ENCODE data around the gene CAMK4.

CAMK4 gene

GRCh38 chr5:111214052-111214742 lies 10.0 kb upstream of the CAMK4 start:
- no CpG with 5 or more reads among the region's 2 CpGs for WGBS (ENCODE audit: insufficient coverage, insufficient read length)
- no peak for DNase-seq (ENCODE audit: low read depth, low spot score)
- no peaks in the 10 kb centered on the region for H3K27me3 ChIP-seq (ENCODE audit: control insufficient read depth, insufficient read depth, low read length)

GRCh38 chr5:111215971-111216370 lies 8.2 kb upstream of the CAMK4 start:
- no peak overlapping the region for H3K4me3 ChIP-seq (ENCODE audit: low read length)
- H3K27ac ChIP-seq (ENCODE audit: low read length), result no peak overlapping the region
- H3K4me1 ChIP-seq (ENCODE audit: control insufficient read depth, insufficient read depth, low read length), result no peaks in the 10 kb centered on the region
- WGBS (ENCODE audit: insufficient coverage, insufficient read length), result no CpG with 5 or more reads among the region's 2 CpGs
- DNase-seq (ENCODE audit: low read depth, low spot score), result no peak
- H3K9me3 ChIP-seq (ENCODE audit: control insufficient read depth, insufficient read depth, low read length), result no peaks in the 10 kb centered on the region
- H3K27me3 ChIP-seq (ENCODE audit: control insufficient read depth, insufficient read depth, low read length), result no peaks in the 10 kb centered on the region
- no peaks in the 10 kb centered on the region for H3K36me3 ChIP-seq (ENCODE audit: control insufficient read depth, insufficient read depth, low read length)

More at GRCh38 chr5:111214052-111214742, 10.0 kb upstream of the CAMK4 start:
- Histone ChIP-seq H3K4me1 (ENCODE audit: control insufficient read depth, insufficient read depth, low read length) (no peaks in the 10 kb centered on the region), H3K27ac (ENCODE audit: low read length) (no peak overlapping the region), H3K9me3 (ENCODE audit: control insufficient read depth, insufficient read depth, low read length) (no peaks in the 10 kb centered on the region), H3K36me3 (ENCODE audit: control insufficient read depth, insufficient read depth, low read length) (no peaks in the 10 kb centered on the region), H3K4me3 (ENCODE audit: low read length) (no peak overlapping the region)

GRCh38 chr5:111221139-111221538 lies 3.0 kb upstream of the CAMK4 start:
- WGBS (ENCODE audit: insufficient coverage, insufficient read length), result no CpG with 5 or more reads among the region's 1 CpG
- Histone ChIP-seq H3K9me3 (ENCODE audit: control insufficient read depth, insufficient read depth, low read length) (no peaks in the 10 kb centered on the region), H3K27me3 (ENCODE audit: control insufficient read depth, insufficient read depth, low read length) (peaks cover 6% of the 10 kb centered on the region; the same call in 1 of the 2 replicates)

GRCh38 chr5:111223101-111223786 lies 940 bp upstream of the CAMK4 start:
- Histone ChIP-seq H3K36me3 (ENCODE audit: control insufficient read depth, insufficient read depth, low read length) (no peaks in the 10 kb centered on the region), H3K4me1 (ENCODE audit: control insufficient read depth, insufficient read depth, low read length) (no peaks in the 10 kb centered on the region), H3K27ac (ENCODE audit: low read length) (no peak overlapping the region), H3K9me3 (ENCODE audit: control insufficient read depth, insufficient read depth, low read length) (no peaks in the 10 kb centered on the region), H3K27me3 (ENCODE audit: control insufficient read depth, insufficient read depth, low read length) (peaks cover 6% of the 10 kb centered on the region; the same call in 1 of the 2 replicates), H3K4me3 (ENCODE audit: low read length) (peak overlapping the region; percentile 81; the same call in 1 of the 2 replicates)
- DNase-seq (ENCODE audit: low read depth, low spot score), result peak; percentile 4
- no CpG with 5 or more reads among the region's 8 CpGs for WGBS (ENCODE audit: insufficient coverage, insufficient read length)

More at GRCh38 chr5:111221139-111221538, 3.0 kb upstream of the CAMK4 start:
- no peak overlapping the region for H3K27ac ChIP-seq (ENCODE audit: low read length)
- H3K4me1 ChIP-seq (ENCODE audit: control insufficient read depth, insufficient read depth, low read length), result no peaks in the 10 kb centered on the region
- H3K4me3 ChIP-seq (ENCODE audit: low read length), result no peak overlapping the region
- DNase-seq (ENCODE audit: low read depth, low spot score), result no peak
- no peaks in the 10 kb centered on the region for H3K36me3 ChIP-seq (ENCODE audit: control insufficient read depth, insufficient read depth, low read length)

- Histone ChIP-seq H3K4me3 (ENCODE audit: low read length) (peak overlapping the region; percentile 81; the same call in 1 of the 2 replicates), H3K4me1 (ENCODE audit: control insufficient read depth, insufficient read depth, low read length) (no peaks in the 10 kb centered on the region), H3K9me3 (ENCODE audit: control insufficient read depth, insufficient read depth, low read length) (no peaks in the 10 kb centered on the region), H3K27me3 (ENCODE audit: control insufficient read depth, insufficient read depth, low read length) (peaks cover 6% of the 10 kb centered on the region; the same call in 1 of the 2 replicates), H3K36me3 (ENCODE audit: control insufficient read depth, insufficient read depth, low read length) (no peaks in the 10 kb centered on the region), H3K27ac (ENCODE audit: low read length) (no peak overlapping the region)
- WGBS (ENCODE audit: insufficient coverage, insufficient read length), result no CpG with 5 or more reads among the region's 34 CpGs
- DNase-seq (ENCODE audit: low read depth, low spot score), result no peak
Observed at GRCh38 chr5:111224561-111225345, 569 bp downstream of the CAMK4 start.

GRCh38 chr5:111225926-111226325 lies 1.7 kb downstream of the CAMK4 start:
- Histone ChIP-seq H3K4me3 (ENCODE audit: low read length) (no peak overlapping the region), H3K4me1 (ENCODE audit: control insufficient read depth, insufficient read depth, low read length) (no peaks in the 10 kb centered on the region), H3K27me3 (ENCODE audit: control insufficient read depth, insufficient read depth, low read length) (peaks cover 6% of the 10 kb centered on the region; the same call in 1 of the 2 replicates), H3K27ac (ENCODE audit: low read length) (no peak overlapping the region), H3K9me3 (ENCODE audit: control insufficient read depth, insufficient read depth, low read length) (no peaks in the 10 kb centered on the region), H3K36me3 (ENCODE audit: control insufficient read depth, insufficient read depth, low read length) (no peaks in the 10 kb centered on the region)
- no CpG with 5 or more reads among the region's 4 CpGs for WGBS (ENCODE audit: insufficient coverage, insufficient read length)
- no peak for DNase-seq (ENCODE audit: low read depth, low spot score)

- no peaks in the 10 kb centered on the region for H3K4me1 ChIP-seq (ENCODE audit: control insufficient read depth, insufficient read depth, low read length)
- no peak for DNase-seq (ENCODE audit: low read depth, low spot score)
- no peak overlapping the region for H3K27ac ChIP-seq (ENCODE audit: low read length)
- H3K36me3 ChIP-seq (ENCODE audit: control insufficient read depth, insufficient read depth, low read length), result no peaks in the 10 kb centered on the region
- H3K27me3 ChIP-seq (ENCODE audit: control insufficient read depth, insufficient read depth, low read length), result peaks cover 6% of the 10 kb centered on the region; the same call in 1 of the 2 replicates
- WGBS (ENCODE audit: insufficient coverage, insufficient read length), result no CpG with 5 or more reads among the region's 6 CpGs
- H3K4me3 ChIP-seq (ENCODE audit: low read length), result no peak overlapping the region
- no peaks in the 10 kb centered on the region for H3K9me3 ChIP-seq (ENCODE audit: control insufficient read depth, insufficient read depth, low read length)
Observed at GRCh38 chr5:111226556-111226955, 2.4 kb downstream of the CAMK4 start.

- no CpG with 5 or more reads among the region's 6 CpGs for WGBS (ENCODE audit: insufficient coverage, insufficient read length)
- H3K4me1 ChIP-seq (ENCODE audit: control insufficient read depth, insufficient read depth, low read length), result no peaks in the 10 kb centered on the region
- H3K27ac ChIP-seq (ENCODE audit: low read length), result no peak overlapping the region
- no peak overlapping the region for H3K4me3 ChIP-seq (ENCODE audit: low read length)
- no peak for DNase-seq (ENCODE audit: low read depth, low spot score)
- H3K9me3 ChIP-seq (ENCODE audit: control insufficient read depth, insufficient read depth, low read length), result no peaks in the 10 kb centered on the region
- H3K27me3 ChIP-seq (ENCODE audit: control insufficient read depth, insufficient read depth, low read length), result peaks cover 6% of the 10 kb centered on the region; the same call in 1 of the 2 replicates
- no peaks in the 10 kb centered on the region for H3K36me3 ChIP-seq (ENCODE audit: control insufficient read depth, insufficient read depth, low read length)
Observed at GRCh38 chr5:111227226-111227782, 3.1 kb downstream of the CAMK4 start.

- no peaks in the 10 kb centered on the region for H3K36me3 ChIP-seq (ENCODE audit: control insufficient read depth, insufficient read depth, low read length)
- peaks cover 6% of the 10 kb centered on the region; the same call in 1 of the 2 replicates for H3K27me3 ChIP-seq (ENCODE audit: control insufficient read depth, insufficient read depth, low read length)
- no peaks in the 10 kb centered on the region for H3K9me3 ChIP-seq (ENCODE audit: control insufficient read depth, insufficient read depth, low read length)
- DNase-seq (ENCODE audit: low read depth, low spot score), result no peak
- no peak overlapping the region for H3K4me3 ChIP-seq (ENCODE audit: low read length)
- H3K4me1 ChIP-seq (ENCODE audit: control insufficient read depth, insufficient read depth, low read length), result no peaks in the 10 kb centered on the region
- no CpG with 5 or more reads among the region's 4 CpGs for WGBS (ENCODE audit: insufficient coverage, insufficient read length)
- no peak overlapping the region for H3K27ac ChIP-seq (ENCODE audit: low read length)
Observed at GRCh38 chr5:111227801-111228200, 3.6 kb downstream of the CAMK4 start.
